HCT116 (cell line): Measurements from ENCODE around the gene TRAF5.
"Not testable (repeated sequence)": the region's sequence is repeated elsewhere in the genome, so short reads cannot be mapped to it uniquely, and the experiment has no call there.

Experiments used
- ATF3 ChIP-seq: IDR thresholded peaks from 2 replicates; pipeline ENCODE4 v1.6.1; 2012
- CEBPB ChIP-seq: IDR thresholded peaks from 2 replicates; pipeline ENCODE4 v1.6.1; 2012; ENCODE audit warnings: low read depth
- EGR1 ChIP-seq: IDR thresholded peaks from 2 replicates; pipeline ENCODE4 v1.6.1; 2012; ENCODE audit warnings: low read depth
- EZH2 ChIP-seq: fragments of 200-600 bp; sonication (generic); IDR thresholded peaks from 2 replicates; pipeline ENCODE4 v1.6.1; 2017; ENCODE audit warnings: antibody characterized with exemption, mixed run types
- FOSL1 ChIP-seq: IDR thresholded peaks from 2 replicates; pipeline ENCODE4 v1.6.1; 2012; ENCODE audit warnings: low read depth
- POLR2A ChIP-seq: IDR thresholded peaks from 2 replicates; pipeline ENCODE4 v1.7.0; 2011; ENCODE audit warnings: borderline replicate concordance; ENCODE audit not compliant: insufficient read depth, insufficient read length; ENCODE audit errors: extremely low read depth
- POLR2AphosphoS5 ChIP-seq: IDR thresholded peaks from 2 replicates; pipeline ENCODE4 v1.6.1; 2011; ENCODE audit warnings: mild to moderate bottlenecking, low read depth, low read length, moderate library complexity
- SIN3A ChIP-seq: IDR thresholded peaks from 2 replicates; pipeline ENCODE4 v1.6.1; 2012; ENCODE audit warnings: low read depth
- TCF7L2 ChIP-seq: IDR thresholded peaks from 2 replicates; pipeline ENCODE4 v1.7.0; 2011; ENCODE audit warnings: borderline replicate concordance, inconsistent platforms; ENCODE audit not compliant: insufficient read depth, insufficient read length; ENCODE audit errors: extremely low read depth
- YY1 ChIP-seq: IDR thresholded peaks from 2 replicates; pipeline ENCODE4 v1.6.1; 2011; ENCODE audit warnings: low read length, low read depth, moderate library complexity, mild to moderate bottlenecking; ENCODE audit not compliant: insufficient replicate concordance; ENCODE audit errors: extremely low read depth
- ZNF274 ChIP-seq: fragments of 200-500 bp; sonication (Bioruptor generic); IDR thresholded peaks from 2 replicates; pipeline ENCODE4 v1.6.1; 2014; ENCODE audit warnings: mild to moderate bottlenecking, low read depth, low read length, inconsistent platforms
- TF ChIP-seq, protein P1 (sequence below), 3 experiments: fragments of 200-600 bp in 1 of 3; sonication (generic) in 1 of 3; IDR thresholded peaks in 2 of 3; conservative IDR thresholded peaks in 1 of 3; 2 replicates each; pipeline ENCODE4 v1.5.1; 2012 to 2017; ENCODE audit warnings: low read depth in 2 of 3, low read length in 2 of 3, antibody characterized with exemption in 1 of 3, borderline replicate concordance in 1 of 3, control low read depth in 1 of 3, mild to moderate bottlenecking in 1 of 3, mixed read lengths in 1 of 3, mixed run types in 1 of 3, moderate library complexity in 1 of 3; ENCODE audit not compliant: insufficient read depth in 1 of 3

GRCh38 chr1:211407749-211408148, 81.1 kb downstream of the TRAF5 start:
- not testable (repeated sequence) for TF ChIP-seq SIN3A, CEBPB, ZNF274, POLR2A, FOSL1, POLR2AphosphoS5, EGR1, EZH2, TCF7L2, ATF3, YY1
- TF ChIP-seq, protein P1, sequence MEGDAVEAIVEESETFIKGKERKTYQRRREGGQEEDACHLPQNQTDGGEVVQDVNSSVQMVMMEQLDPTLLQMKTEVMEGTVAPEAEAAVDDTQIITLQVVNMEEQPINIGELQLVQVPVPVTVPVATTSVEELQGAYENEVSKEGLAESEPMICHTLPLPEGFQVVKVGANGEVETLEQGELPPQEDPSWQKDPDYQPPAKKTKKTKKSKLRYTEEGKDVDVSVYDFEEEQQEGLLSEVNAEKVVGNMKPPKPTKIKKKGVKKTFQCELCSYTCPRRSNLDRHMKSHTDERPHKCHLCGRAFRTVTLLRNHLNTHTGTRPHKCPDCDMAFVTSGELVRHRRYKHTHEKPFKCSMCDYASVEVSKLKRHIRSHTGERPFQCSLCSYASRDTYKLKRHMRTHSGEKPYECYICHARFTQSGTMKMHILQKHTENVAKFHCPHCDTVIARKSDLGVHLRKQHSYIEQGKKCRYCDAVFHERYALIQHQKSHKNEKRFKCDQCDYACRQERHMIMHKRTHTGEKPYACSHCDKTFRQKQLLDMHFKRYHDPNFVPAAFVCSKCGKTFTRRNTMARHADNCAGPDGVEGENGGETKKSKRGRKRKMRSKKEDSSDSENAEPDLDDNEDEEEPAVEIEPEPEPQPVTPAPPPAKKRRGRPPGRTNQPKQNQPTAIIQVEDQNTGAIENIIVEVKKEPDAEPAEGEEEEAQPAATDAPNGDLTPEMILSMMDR (IDR thresholded peaks at IDR 0.05 in 2 of 3, conservative IDR thresholded peaks at IDR 0.05 in 1 of 3; ENCODE audit: borderline replicate concordance in 1 of 3, insufficient read depth in 1 of 3, low read depth in 2 of 3, low read length in 2 of 3), result not testable (repeated sequence)
